ENCODE measurements around the gene PPT2.

PPT2 gene

GRCh38 chr6:32174416-32174815 is 20.5 kb downstream of the PPT2 start:
- in situ Hi-C loops (cut with HindIII; ENCODE audit: low sequenced_read_pairs), result no loop called here

GRCh38 chr6:32175322-32175710 is 21.4 kb downstream of the PPT2 start:
- in situ Hi-C loops (cut with HindIII; ENCODE audit: low sequenced_read_pairs), result no loop called here

GRCh38 chr6:32175711-32176475 is 22.0 kb downstream of the PPT2 start, which contains the start of gene AGPAT1:
Gene AGPAT1, minus strand, starts transcription at chr6:32176084. Its CDS starts 4,588 bp downstream, at chr6:32171496.
- in situ Hi-C loops (cut with HindIII; ENCODE audit: low sequenced_read_pairs), result no loop called here

GRCh38 chr6:32176476-32177182 is 22.7 kb downstream of the PPT2 start:
- in situ Hi-C loops (cut with HindIII; ENCODE audit: low sequenced_read_pairs), result no loop called here

GRCh38 chr6:32177183-32177787 is 23.3 kb downstream of the PPT2 start:
- in situ Hi-C loops (cut with HindIII; ENCODE audit: low sequenced_read_pairs), result no loop called here

GRCh38 chr6:32177788-32178546 is 24.0 kb downstream of the PPT2 start, which contains the start of gene RNF5:
Gene RNF5, plus strand, starts transcription at chr6:32178405. Its CDS starts 107 bp downstream, at chr6:32178512.
- in situ Hi-C loops (cut with HindIII; ENCODE audit: low sequenced_read_pairs), result no loop called here

GRCh38 chr6:32178547-32179440 is 24.9 kb downstream of the PPT2 start:
- in situ Hi-C loops (cut with HindIII; ENCODE audit: low sequenced_read_pairs), result no loop called here

- in situ Hi-C loops (cut with HindIII; ENCODE audit: low sequenced_read_pairs), result loop anchor here (10.0 kb wide), 1 partner anchor 65 kb away; no protein-coding TSS in a partner anchor
Observed at GRCh38 chr6:32179766-32180405, 25.9 kb downstream of the PPT2 start.

GRCh38 chr6:32181148-32181702 is 27.3 kb downstream of the PPT2 start:
- in situ Hi-C loops (cut with HindIII; ENCODE audit: low sequenced_read_pairs), result loop anchor here (10.0 kb wide), 1 partner anchor 66 kb away; no protein-coding TSS in a partner anchor

GRCh38 chr6:32181915-32182529 is 28.1 kb downstream of the PPT2 start:
- in situ Hi-C loops (cut with HindIII; ENCODE audit: low sequenced_read_pairs), result loop anchor here (10.0 kb wide), 1 partner anchor 67 kb away; no protein-coding TSS in a partner anchor

GRCh38 chr6:32182555-32182981 is 28.6 kb downstream of the PPT2 start:
- in situ Hi-C loops (cut with HindIII; ENCODE audit: low sequenced_read_pairs), result loop anchor here (10.0 kb wide), 1 partner anchor 68 kb away; no protein-coding TSS in a partner anchor

GRCh38 chr6:32183030-32183429 is 29.1 kb downstream of the PPT2 start:
- in situ Hi-C loops (cut with HindIII; ENCODE audit: low sequenced_read_pairs), result loop anchor here (10.0 kb wide), 1 partner anchor 68 kb away; no protein-coding TSS in a partner anchor

- in situ Hi-C loops (cut with HindIII; ENCODE audit: low sequenced_read_pairs), result loop anchor here (10.0 kb wide), 1 partner anchor 69 kb away; no protein-coding TSS in a partner anchor
Observed at GRCh38 chr6:32183483-32184083, 29.6 kb downstream of the PPT2 start.

GRCh38 chr6:32184084-32184640 is 30.2 kb downstream of the PPT2 start, which contains the start of gene AGER:
Gene AGER, minus strand, starts transcription at chr6:32184253. Its CDS starts 31 bp downstream, at chr6:32184222.
- in situ Hi-C loops (cut with HindIII; ENCODE audit: low sequenced_read_pairs), result loop anchor here (10.0 kb wide), 1 partner anchor 69 kb away; no protein-coding TSS in a partner anchor

- in situ Hi-C loops (cut with HindIII; ENCODE audit: low sequenced_read_pairs), result loop anchor here (10.0 kb wide), 1 partner anchor 71 kb away; no protein-coding TSS in a partner anchor
Observed at GRCh38 chr6:32185681-32186131, 31.8 kb downstream of the PPT2 start.

GRCh38 chr6:32186151-32186840 is 32.4 kb downstream of the PPT2 start:
- in situ Hi-C loops (cut with HindIII; ENCODE audit: low sequenced_read_pairs), result loop anchor here (10.0 kb wide), 1 partner anchor 71 kb away; no protein-coding TSS in a partner anchor

All from endothelial cell of hepatic sinusoid (primary cell).